H1 (cell line): ENCODE results near the gene RIMS1. TPM values are rescaled to one million over a fixed set of nuclear protein-coding genes. Genes with fewer than 3 reads are reported as not detected.

Experiments used
- CTCF ChIA-PET: fragments of 300-600 bp; sonication (Branson Sonifier 250); formaldehyde crosslinking; loops from one replicate; lab custom pipeline; 2021; ENCODE audit not compliant: partially characterized antibody; lab: Charles Lee
- POLR2A ChIA-PET: fragments of 300-600 bp; sonication (Branson Sonifier 250); formaldehyde crosslinking; loops from one replicate; lab custom pipeline; 2021; ENCODE audit warnings: inconsistent platforms; ENCODE audit not compliant: partially characterized antibody; lab: Charles Lee
- DNase-seq, 2 experiments: peaks; one replicate each; pipeline versions ENCODE4 v3.0.0 to v3.0.0-alpha.2; 2010 to 2022; ENCODE audit warnings: low spot score in 2 of 2, low read depth in 1 of 2, mixed read lengths in 1 of 2
- FAIRE-seq: peaks from 2 replicates; lab custom pipeline; 2011; peaks lifted over from hg19 to GRCh38; lab: Jason Lieb, UNC
- H2AFZ ChIP-seq: 2 replicates; pipeline ENCODE4 v1.8.1; 2012; ENCODE audit warnings: low read length, inconsistent platforms
- H2AK5ac ChIP-seq: 2 replicates; pipeline ENCODE4 v1.6.1; 2013; ENCODE audit warnings: low read depth, low read length
- H2BK120ac ChIP-seq: replicated peaks from 2 replicates; pipeline ENCODE3; 2013; ENCODE audit warnings: low read depth, low read length, inconsistent platforms
- H2BK12ac ChIP-seq: 2 replicates; pipeline ENCODE4 v1.6.1; 2013; ENCODE audit warnings: low read depth, low read length
- H2BK15ac ChIP-seq: 2 replicates; pipeline ENCODE4 v1.6.1; 2013; ENCODE audit warnings: low read length
- H2BK20ac ChIP-seq: 2 replicates; pipeline ENCODE4 v1.6.1; 2013; ENCODE audit warnings: low read length
- H2BK5ac ChIP-seq: 2 replicates; pipeline ENCODE4 v1.6.1; 2013; ENCODE audit warnings: low read depth, low read length
- H3K14ac ChIP-seq: 2 replicates; pipeline ENCODE4 v1.6.1; 2013; ENCODE audit warnings: inconsistent platforms; ENCODE audit not compliant: insufficient read length
- H3K18ac ChIP-seq: 2 replicates; pipeline ENCODE4 v1.6.1; 2013; ENCODE audit warnings: low read length; ENCODE audit errors: extremely low read depth
- H3K23ac ChIP-seq: 2 replicates; pipeline ENCODE4 v1.6.1; 2013; ENCODE audit warnings: inconsistent platforms; ENCODE audit not compliant: insufficient read length
- H3K23me2 ChIP-seq: 2 replicates; pipeline ENCODE4 v1.6.1; 2013; ENCODE audit warnings: low read depth, low read length
- H3K27ac ChIP-seq: 2 replicates; pipeline ENCODE4 v1.6.1; 2011; ENCODE audit warnings: low read depth, low read length, inconsistent platforms
- H3K27me3 ChIP-seq, 4 experiments: replicated peaks in 1 of 4; 1 replicate in 1 of 4; 2 replicates in 3 of 4; pipeline versions ENCODE4 v1.6.1 to v1.8.1; 2011 to 2013; ENCODE audit warnings: low read length in 3 of 4, mild to moderate bottlenecking in 3 of 4, inconsistent platforms in 2 of 4, mixed read lengths in 2 of 4, moderate library complexity in 1 of 4; ENCODE audit not compliant: control insufficient read depth in 3 of 4, insufficient read depth in 3 of 4; ENCODE audit errors: extremely low read depth in 1 of 4
- H3K36me3 ChIP-seq, 4 experiments: 2 replicates each; pipeline versions ENCODE4 v1.6.1 to v1.8.1; 2011 to 2013; ENCODE audit warnings: mild to moderate bottlenecking in 4 of 4, low read length in 3 of 4, moderate library complexity in 2 of 4, control low read depth in 1 of 4, inconsistent platforms in 1 of 4; ENCODE audit not compliant: insufficient read depth in 4 of 4, control insufficient read depth in 2 of 4
- H3K4ac ChIP-seq: replicated peaks from 2 replicates; pipeline ENCODE3; 2013; ENCODE audit warnings: low read length, low read depth, mixed read lengths, inconsistent platforms; ENCODE audit not compliant: insufficient read length
- H3K4me1 ChIP-seq, 4 experiments: replicated peaks in 1 of 4; 1 replicate in 1 of 4; 2 replicates in 3 of 4; pipeline versions ENCODE4 v1.6.1 to v1.8.1; 2011 to 2013; ENCODE audit warnings: low read length in 3 of 4, inconsistent platforms in 2 of 4, mixed read lengths in 1 of 4; ENCODE audit not compliant: insufficient read depth in 4 of 4, control insufficient read depth in 3 of 4
- H3K4me2 ChIP-seq, 2 experiments: 2 replicates each; pipeline versions ENCODE4 v1.6.1 to v1.8.1; 2011 to 2013; ENCODE audit warnings: low read depth in 2 of 2, low read length in 2 of 2, control low read depth in 1 of 2, inconsistent platforms in 1 of 2, mild to moderate bottlenecking in 1 of 2; ENCODE audit not compliant: insufficient read depth in 1 of 2
- H3K4me3 ChIP-seq, 4 experiments: fragments of 200-600, 300-600 bp in 1 of 4; sonication (generic), shearing (Covaris generic), sonication (Bioruptor Twin) in 1 of 4; 2 replicates each; pipeline versions ENCODE4 v1.5.1 to v1.8.1; 2011 to 2016; ENCODE audit warnings: low read length in 4 of 4, low read depth in 3 of 4, control low read depth in 2 of 4, inconsistent platforms in 2 of 4, mild to moderate bottlenecking in 2 of 4, mixed read lengths in 1 of 4, moderate library complexity in 1 of 4; ENCODE audit not compliant: insufficient read depth in 2 of 4; ENCODE audit errors: extremely low read depth in 1 of 4
- H3K56ac ChIP-seq: replicated peaks from 2 replicates; pipeline ENCODE3; 2013; ENCODE audit warnings: low read depth, mild to moderate bottlenecking, mixed read lengths, low read length, inconsistent platforms; ENCODE audit not compliant: insufficient read length
- H3K79me1 ChIP-seq: 2 replicates; pipeline ENCODE4 v1.6.1; 2013; ENCODE audit warnings: low read depth, low read length, control low read depth
- H3K79me2 ChIP-seq, 2 experiments: 2 replicates each; pipeline versions ENCODE4 v1.6.1 to v1.8.1; 2012 to 2013; ENCODE audit warnings: low read length in 2 of 2, mild to moderate bottlenecking in 2 of 2, inconsistent platforms in 1 of 2; ENCODE audit not compliant: insufficient read depth in 2 of 2, control insufficient read depth in 1 of 2
- H3K9ac ChIP-seq, 4 experiments: replicated peaks in 1 of 4; 1 replicate in 1 of 4; 2 replicates in 3 of 4; pipeline versions ENCODE4 v1.6.1 to v1.8.1; 2011 to 2013; ENCODE audit warnings: low read depth in 3 of 4, low read length in 3 of 4, control low read depth in 2 of 4, mild to moderate bottlenecking in 2 of 4, moderate library complexity in 2 of 4, inconsistent platforms in 1 of 4; ENCODE audit errors: extremely low read depth in 1 of 4
- H3K9me3 ChIP-seq, 2 experiments: 2 replicates each; pipeline versions ENCODE4 v1.6.1 to v1.8.1; 2012 to 2013; ENCODE audit warnings: mild to moderate bottlenecking in 2 of 2, moderate library complexity in 2 of 2, control low read depth in 1 of 2, inconsistent platforms in 1 of 2, low read depth in 1 of 2, low read length in 1 of 2, mixed read lengths in 1 of 2; ENCODE audit not compliant: insufficient read depth in 2 of 2
- H4K20me1 ChIP-seq, 2 experiments: replicated peaks in 1 of 2; 2 replicates each; pipeline versions ENCODE3 to v1.8.1; 2011 to 2013; ENCODE audit warnings: inconsistent platforms in 2 of 2, low read length in 2 of 2, mild to moderate bottlenecking in 1 of 2; ENCODE audit not compliant: insufficient read depth in 2 of 2, control insufficient read depth in 1 of 2
- H4K5ac ChIP-seq: 2 replicates; pipeline ENCODE4 v1.6.1; 2013; ENCODE audit warnings: low read length, low read depth, mixed read lengths, inconsistent platforms; ENCODE audit not compliant: insufficient read length
- H4K8ac ChIP-seq: 2 replicates; pipeline ENCODE4 v1.8.0; 2013; ENCODE audit warnings: mild to moderate bottlenecking, moderate library complexity, low read length, inconsistent platforms; ENCODE audit not compliant: insufficient read depth; ENCODE audit errors: extremely low read depth
- H4K91ac ChIP-seq: replicated peaks from 2 replicates; pipeline ENCODE3; 2013; ENCODE audit warnings: low read length, mixed read lengths, inconsistent platforms; ENCODE audit not compliant: insufficient read length
- ATF2 ChIP-seq: IDR thresholded peaks from 2 replicates; pipeline ENCODE4 v1.6.1; 2012; ENCODE audit warnings: low read length, inconsistent platforms
- CHD2 ChIP-seq: IDR thresholded peaks from 2 replicates; pipeline ENCODE4 v1.6.1; 2012; ENCODE audit warnings: low read length, improper control_type of control experiment
- E2F6 ChIP-seq: IDR thresholded peaks from 2 replicates; pipeline ENCODE4 v1.6.1; 2012; ENCODE audit warnings: inconsistent platforms
- EP300 ChIP-seq, 2 experiments: IDR thresholded peaks; 1 replicate in 1 of 2; 2 replicates in 1 of 2; pipeline ENCODE4 v1.6.1; 2011 to 2012; ENCODE audit warnings: low read depth in 2 of 2, low read length in 2 of 2, mild to moderate bottlenecking in 2 of 2, borderline replicate concordance in 1 of 2, inconsistent platforms in 1 of 2, moderate library complexity in 1 of 2
- GABPA ChIP-seq: IDR thresholded peaks from 2 replicates; pipeline ENCODE4 v1.6.1; 2011; ENCODE audit warnings: mild to moderate bottlenecking, low read length, moderate library complexity, borderline replicate concordance; ENCODE audit not compliant: insufficient read depth
- POLR2AphosphoS5 ChIP-seq: IDR thresholded peaks from 2 replicates; pipeline ENCODE4 v1.6.1; 2011; ENCODE audit warnings: low read depth, low read length
- POU5F1 ChIP-seq: IDR thresholded peaks from 2 replicates; pipeline ENCODE4 v1.6.1; 2011; ENCODE audit warnings: low read depth, mild to moderate bottlenecking, low read length, moderate library complexity
- RNF2 ChIP-seq: fragments of 200-900, 300-1000 bp; sonication (generic); IDR thresholded peaks from 2 replicates; pipeline ENCODE4 v1.7.1; 2016; ENCODE audit warnings: borderline replicate concordance, low read depth, mild to moderate bottlenecking, antibody characterized with exemption, low read length; ENCODE audit not compliant: poor library complexity, severe bottlenecking; ENCODE audit errors: missing control alignments
- SRF ChIP-seq: IDR thresholded peaks from 2 replicates; pipeline ENCODE4 v1.6.1; 2011; ENCODE audit warnings: mild to moderate bottlenecking, low read depth, low read length, moderate library complexity
- SUZ12 ChIP-seq: fragments of 200-600 bp; sonication (generic); IDR thresholded peaks from 2 replicates; pipeline ENCODE4 v1.6.1; 2012; ENCODE audit warnings: mild to moderate bottlenecking, inconsistent platforms, low read length, moderate library complexity, mixed read lengths
- TEAD4 ChIP-seq: IDR thresholded peaks from 2 replicates; pipeline ENCODE4 v1.6.1; 2012; ENCODE audit warnings: low read depth, low read length, inconsistent platforms, mixed read lengths
- WGBS, 2 experiments: shearing (Covaris generic) in 1 of 2; methylation state at CpG; one replicate each; pipeline versions ENCODE4 v1.1.6 to v1.1.7; 2013 to 2015; ENCODE audit warnings: low lambda C conversion rate in 2 of 2, mixed read lengths in 2 of 2, inconsistent platforms in 1 of 2, low coverage in 1 of 2, missing lambda C conversion rate in 1 of 2; ENCODE audit not compliant: insufficient replicate concordance in 2 of 2, insufficient coverage in 1 of 2, insufficient read length in 1 of 2; ENCODE audit errors: extremely low coverage in 1 of 2, missing lambda C conversion rate in 1 of 2; 5-methylcytosine and 5-hydroxymethylcytosine counted together
- polyA plus RNA-seq, 7 experiments: library from polyadenylated mRNA; depleted of rRNA in 3 of 7; stranded (reverse) in 5 of 7; unstranded in 2 of 7; fragments of >200 nt in 5 of 7; fragments of 200-250 nt in 2 of 7; gene quantifications; 1 replicate in 5 of 7; 2 replicates in 1 of 7; 4 replicates in 1 of 7; pipeline versions ENCODE4 v1.2.1 to v1.2.3, GENCODE V29; 2011 to 2013; ENCODE audit warnings: missing spikeins in 2 of 7, mixed read lengths in 2 of 7
- total RNA-seq: library from RNA; stranded (reverse); fragmentation: NEBNext Ultra II Directional; extraction: Animal tissue kit (Norgen Biotek cat#: 25700); gene quantifications from 2 replicates; pipeline ENCODE4 v1.2.1, GENCODE V29; 2021

The RIMS1 gene
- total and polyA plus RNA-seq, 2 of the 8 experiments (the other 6 are each of a cell fraction or from before 2014, with no cell fraction given): 0.63 to 2.3 TPM

- Histone ChIP-seq H2BK5ac (no peak overlapping the region), H3K56ac (no peak overlapping the region), H3K4ac (no peak overlapping the region), H3K18ac (no peak overlapping the region), H3K14ac (no peak overlapping the region), H3K79me1 (no peaks in the 10 kb centered on the region), H3K9ac (no peak overlapping the region), H3K9me3 (no peaks in the 10 kb centered on the region), H3K27me3 (no peaks in the 10 kb centered on the region), H2BK120ac (no peak overlapping the region), H3K23me2 (no peaks in the 10 kb centered on the region), H4K20me1 (no peaks in the 10 kb centered on the region), H3K27ac (no peak overlapping the region), H2AFZ (no peak overlapping the region), H4K91ac (no peak overlapping the region), H2BK20ac (no peak overlapping the region), H4K8ac (no peak overlapping the region), H3K4me1 (no peaks in the 10 kb centered on the region), H3K4me2 (no peak overlapping the region), H2BK15ac (no peak overlapping the region), H4K5ac (no peak overlapping the region), H2BK12ac (no peak overlapping the region), H2AK5ac (no peak overlapping the region), H3K23ac (no peak overlapping the region), H3K79me2 (no peaks in the 10 kb centered on the region), H3K36me3 (no peaks in the 10 kb centered on the region; a peak in 1 of 8 replicates), H3K4me3 (no peak overlapping the region)
- ChIA-PET POLR2A (no interaction called here), CTCF (no interaction called here)
- FAIRE-seq (no peak), DNase-seq (no peak)
- TF ChIP-seq SUZ12 (no peak), EP300 (IDR thresholded peaks at IDR 0.05; ENCODE audit: borderline replicate concordance in 1 of 2, low read depth in 2 of 2, low read length in 2 of 2) (no peak), CHD2 (no peak), SRF (no peak), RNF2 (no peak), GABPA (no peak), POU5F1 (no peak), POLR2AphosphoS5 (no peak), TEAD4 (no peak), E2F6 (no peak), ATF2 (no peak)
- 84% methylated on average over 4 of the region's 4 CpGs; no CpG with 5 or more reads in 1 of the 2 experiments for WGBS, 2 experiments
Observed at GRCh38 chr6:72324591-72324990, 438.2 kb downstream of the RIMS1 start.
